ENCODE results near the gene CAMK1D.

GRCh38 chr10:12613136-12613535 is 263.8 kb downstream of the CAMK1D start:
- TF ChIP-seq, protein P1, sequence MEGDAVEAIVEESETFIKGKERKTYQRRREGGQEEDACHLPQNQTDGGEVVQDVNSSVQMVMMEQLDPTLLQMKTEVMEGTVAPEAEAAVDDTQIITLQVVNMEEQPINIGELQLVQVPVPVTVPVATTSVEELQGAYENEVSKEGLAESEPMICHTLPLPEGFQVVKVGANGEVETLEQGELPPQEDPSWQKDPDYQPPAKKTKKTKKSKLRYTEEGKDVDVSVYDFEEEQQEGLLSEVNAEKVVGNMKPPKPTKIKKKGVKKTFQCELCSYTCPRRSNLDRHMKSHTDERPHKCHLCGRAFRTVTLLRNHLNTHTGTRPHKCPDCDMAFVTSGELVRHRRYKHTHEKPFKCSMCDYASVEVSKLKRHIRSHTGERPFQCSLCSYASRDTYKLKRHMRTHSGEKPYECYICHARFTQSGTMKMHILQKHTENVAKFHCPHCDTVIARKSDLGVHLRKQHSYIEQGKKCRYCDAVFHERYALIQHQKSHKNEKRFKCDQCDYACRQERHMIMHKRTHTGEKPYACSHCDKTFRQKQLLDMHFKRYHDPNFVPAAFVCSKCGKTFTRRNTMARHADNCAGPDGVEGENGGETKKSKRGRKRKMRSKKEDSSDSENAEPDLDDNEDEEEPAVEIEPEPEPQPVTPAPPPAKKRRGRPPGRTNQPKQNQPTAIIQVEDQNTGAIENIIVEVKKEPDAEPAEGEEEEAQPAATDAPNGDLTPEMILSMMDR (IDR thresholded peaks at IDR 0.05), result no peak
- TF ChIP-seq POLR2A (IDR thresholded peaks at IDR 0.05), result no peak
